SK-N-SH treated with all-trans-retinoic acid at 6 μM for 48 hours (cell line): Measurements from ENCODE around the gene GCLC.

Experiments used
- CSDC2 ChIP-seq: fragments of 250-450 bp; sonication (Bioruptor Pico); IDR thresholded peaks from 2 replicates; pipeline ENCODE4 v1.5.0; 2020; ENCODE audit warnings: mild to moderate bottlenecking, moderate library complexity
- CSRNP3 ChIP-seq: fragments of 250-450 bp; sonication (Bioruptor Pico); IDR thresholded peaks from 2 replicates; pipeline ENCODE4 v1.5.1; 2021; ENCODE audit warnings: mild to moderate bottlenecking, moderate library complexity
- PATZ1 ChIP-seq: fragments of 250-450 bp; sonication (Bioruptor Pico); IDR thresholded peaks from 2 replicates; pipeline ENCODE4 v1.8.0; 2020; ENCODE audit warnings: mild to moderate bottlenecking, moderate library complexity, borderline replicate concordance
- PPARA ChIP-seq: fragments of 250-450 bp; sonication (Bioruptor Pico); IDR thresholded peaks from 2 replicates; pipeline ENCODE4 v1.5.0; 2020; ENCODE audit warnings: mild to moderate bottlenecking, borderline replicate concordance
- SNAI2 ChIP-seq: fragments of 250-450 bp; sonication (Bioruptor Pico); IDR thresholded peaks from 2 replicates; pipeline ENCODE4 v1.5.0; 2020; ENCODE audit warnings: mild to moderate bottlenecking, moderate library complexity
- TCF4 ChIP-seq: fragments of 250-450 bp; sonication (Bioruptor Pico); IDR thresholded peaks from 2 replicates; pipeline ENCODE4 v1.8.0; 2021; ENCODE audit warnings: mild to moderate bottlenecking, moderate library complexity, borderline replicate concordance
- TSHZ2 ChIP-seq: fragments of 250-450 bp; sonication (Bioruptor Pico); IDR thresholded peaks from 2 replicates; pipeline ENCODE4 v1.5.0; 2020; ENCODE audit warnings: mild to moderate bottlenecking, moderate library complexity
- ZFP30 ChIP-seq: fragments of 450-650 bp; formaldehyde crosslinking; IDR thresholded peaks from 2 replicates; pipeline ENCODE4 v1.5.0; 2022; ENCODE audit warnings: mild to moderate bottlenecking, moderate library complexity
- ZNF565 ChIP-seq: fragments of 450-650 bp; formaldehyde crosslinking; conservative IDR thresholded peaks from 2 replicates; pipeline ENCODE4 v1.5.0; 2020; ENCODE audit warnings: low read depth, mild to moderate bottlenecking, moderate library complexity

GRCh38 chr6:53541900-53542299, 3.0 kb downstream of the GCLC start:
- no peak for TF ChIP-seq PATZ1
- TF ChIP-seq TSHZ2 (CRISPR knock-in tag): no peak
- TF ChIP-seq CSRNP3: no peak
- no peak for TF ChIP-seq ZFP30 (CRISPR knock-in tag)
- TF ChIP-seq PPARA (CRISPR knock-in tag): no peak
- no peak for TF ChIP-seq ZNF565 (CRISPR knock-in tag)
- no peak for TF ChIP-seq TCF4 (CRISPR knock-in tag)
- no peak for TF ChIP-seq SNAI2 (CRISPR knock-in tag)
- TF ChIP-seq CSDC2 (CRISPR knock-in tag): no peak
